GM12878 (cell line): Measurements from ENCODE around the gene INSYN2B.

ENCODE experiments used
- CEBPB ChIP-seq, 2 experiments: fragments of 150-350 bp in 1 of 2; IDR thresholded peaks; 2 replicates each; pipeline ENCODE4 v1.6.1; 2012 to 2014; ENCODE audit warnings: low read depth in 2 of 2, low read length in 2 of 2, borderline replicate concordance in 1 of 2, inconsistent platforms in 1 of 2
- CHD1 ChIP-seq: IDR thresholded peaks from 2 replicates; pipeline ENCODE4 v1.6.1; 2012; ENCODE audit warnings: low read depth, low read length, improper control_type of control experiment
- CREB1 ChIP-seq: IDR thresholded peaks from 2 replicates; pipeline ENCODE4 v1.6.1; 2012; ENCODE audit warnings: low read depth, mild to moderate bottlenecking, inconsistent platforms
- EP300 ChIP-seq, 2 experiments: fragments of 150-350 bp in 1 of 2; IDR thresholded peaks; 2 replicates each; pipeline ENCODE4 v1.6.1; 2011 to 2012; ENCODE audit warnings: low read depth in 2 of 2, low read length in 2 of 2, borderline replicate concordance in 1 of 2, improper control_type of control experiment in 1 of 2, inconsistent platforms in 1 of 2; ENCODE audit not compliant: control insufficient read depth in 1 of 2
- HDAC6 ChIP-seq: fragments of 200-600 bp; sonication (generic); IDR thresholded peaks from one replicate; pipeline ENCODE4 v1.8.0; 2017; ENCODE audit warnings: antibody characterized with exemption; ENCODE audit not compliant: unreplicated experiment
- RCOR1 ChIP-seq: conservative IDR thresholded peaks from 2 replicates; pipeline ENCODE4 v1.6.1; 2012; ENCODE audit warnings: low read depth, low read length, improper control_type of control experiment
- TF ChIP-seq, protein P1 (sequence below), 3 experiments: IDR thresholded peaks in 2 of 3; conservative IDR thresholded peaks in 1 of 3; 2 replicates each; pipeline ENCODE4 v1.5.1; 2011; ENCODE audit warnings: low read depth in 3 of 3, low read length in 3 of 3, mild to moderate bottlenecking in 3 of 3, control low read depth in 2 of 3, moderate library complexity in 2 of 3, inconsistent platforms in 1 of 3, mixed read lengths in 1 of 3; ENCODE audit not compliant: control insufficient read depth in 2 of 3, insufficient read depth in 1 of 3; ENCODE audit errors: extremely low read depth in 1 of 3
- TF ChIP-seq, protein P2 (sequence below): IDR thresholded peaks from 2 replicates; pipeline ENCODE4 v1.6.1; 2011; ENCODE audit warnings: low read depth, low read length, improper control_type of control experiment, borderline replicate concordance

GRCh38 chr5:169941542-169941941 is 38.8 kb downstream of the INSYN2B start:
- TF ChIP-seq, protein P1, sequence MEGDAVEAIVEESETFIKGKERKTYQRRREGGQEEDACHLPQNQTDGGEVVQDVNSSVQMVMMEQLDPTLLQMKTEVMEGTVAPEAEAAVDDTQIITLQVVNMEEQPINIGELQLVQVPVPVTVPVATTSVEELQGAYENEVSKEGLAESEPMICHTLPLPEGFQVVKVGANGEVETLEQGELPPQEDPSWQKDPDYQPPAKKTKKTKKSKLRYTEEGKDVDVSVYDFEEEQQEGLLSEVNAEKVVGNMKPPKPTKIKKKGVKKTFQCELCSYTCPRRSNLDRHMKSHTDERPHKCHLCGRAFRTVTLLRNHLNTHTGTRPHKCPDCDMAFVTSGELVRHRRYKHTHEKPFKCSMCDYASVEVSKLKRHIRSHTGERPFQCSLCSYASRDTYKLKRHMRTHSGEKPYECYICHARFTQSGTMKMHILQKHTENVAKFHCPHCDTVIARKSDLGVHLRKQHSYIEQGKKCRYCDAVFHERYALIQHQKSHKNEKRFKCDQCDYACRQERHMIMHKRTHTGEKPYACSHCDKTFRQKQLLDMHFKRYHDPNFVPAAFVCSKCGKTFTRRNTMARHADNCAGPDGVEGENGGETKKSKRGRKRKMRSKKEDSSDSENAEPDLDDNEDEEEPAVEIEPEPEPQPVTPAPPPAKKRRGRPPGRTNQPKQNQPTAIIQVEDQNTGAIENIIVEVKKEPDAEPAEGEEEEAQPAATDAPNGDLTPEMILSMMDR (IDR thresholded peaks at IDR 0.05 in 2 of 3, conservative IDR thresholded peaks at IDR 0.05 in 1 of 3; ENCODE audit: control insufficient read depth in 2 of 3, extremely low read depth in 1 of 3, insufficient read depth in 1 of 3, low read depth in 3 of 3, low read length in 3 of 3), result no peak
- TF ChIP-seq EP300 (IDR thresholded peaks at IDR 0.05; ENCODE audit: borderline replicate concordance in 1 of 2, control insufficient read depth in 1 of 2, low read depth in 2 of 2, low read length in 2 of 2) (no peak), CEBPB (IDR thresholded peaks at IDR 0.05; ENCODE audit: borderline replicate concordance in 1 of 2, low read depth in 2 of 2, low read length in 2 of 2) (no peak), HDAC6 (no peak), CHD1 (no peak), RCOR1 (no peak), CREB1 (no peak)
- TF ChIP-seq, protein P2, sequence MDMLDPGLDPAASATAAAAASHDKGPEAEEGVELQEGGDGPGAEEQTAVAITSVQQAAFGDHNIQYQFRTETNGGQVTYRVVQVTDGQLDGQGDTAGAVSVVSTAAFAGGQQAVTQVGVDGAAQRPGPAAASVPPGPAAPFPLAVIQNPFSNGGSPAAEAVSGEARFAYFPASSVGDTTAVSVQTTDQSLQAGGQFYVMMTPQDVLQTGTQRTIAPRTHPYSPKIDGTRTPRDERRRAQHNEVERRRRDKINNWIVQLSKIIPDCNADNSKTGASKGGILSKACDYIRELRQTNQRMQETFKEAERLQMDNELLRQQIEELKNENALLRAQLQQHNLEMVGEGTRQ, result no peak
